K562 (cell line): Measurements from ENCODE around the gene CRYBB1.

ENCODE experiments used
- ATF3 ChIP-seq, 2 experiments: fragments of 450-650 bp in 1 of 2; sonication (generic) in 1 of 2; formaldehyde crosslinking in 1 of 2; IDR thresholded peaks in 1 of 2; conservative IDR thresholded peaks in 1 of 2; 2 replicates each; pipeline versions ENCODE4 v1.6.1 to v1.8.1; 2016 to 2023; ENCODE audit warnings: mild to moderate bottlenecking in 2 of 2, moderate library complexity in 2 of 2, inconsistent platforms in 1 of 2, missing genetic modification reagents in 1 of 2
- BMI1 ChIP-seq: fragments of 150-350 bp; IDR thresholded peaks from 2 replicates; pipeline ENCODE4 v1.6.1; 2014; ENCODE audit warnings: low read length
- CTCF ChIP-seq, 3 experiments: IDR thresholded peaks in 2 of 3; conservative IDR thresholded peaks in 1 of 3; 2 replicates each; pipeline ENCODE4 v1.5.1; 2011 to 2012; ENCODE audit warnings: low read length in 3 of 3, mild to moderate bottlenecking in 3 of 3, control low read depth in 2 of 3, improper control_type of control experiment in 1 of 3, inconsistent platforms in 1 of 3, low read depth in 1 of 3, mixed read lengths in 1 of 3, moderate library complexity in 1 of 3; ENCODE audit not compliant: insufficient read depth in 2 of 3
- E2F8 ChIP-seq: fragments of 450-650 bp; IDR thresholded peaks from 2 replicates; pipeline ENCODE4 v1.7.1; 2018; ENCODE audit warnings: mild to moderate bottlenecking, low read depth; ENCODE audit not compliant: partially characterized antibody
- EZH2 ChIP-seq: IDR thresholded peaks from 2 replicates; pipeline ENCODE4 v1.6.1; 2012; ENCODE audit warnings: low read depth, mild to moderate bottlenecking, inconsistent platforms, low read length, borderline replicate concordance
- FOXK2 ChIP-seq, 2 experiments: fragments of 450-650 bp; IDR thresholded peaks in 1 of 2; conservative IDR thresholded peaks in 1 of 2; 2 replicates each; pipeline ENCODE4 v1.6.1; 2016; ENCODE audit warnings: low read depth in 2 of 2, mild to moderate bottlenecking in 1 of 2
- HDGF ChIP-seq: fragments of 450-650 bp; IDR thresholded peaks from 2 replicates; pipeline ENCODE4 v1.6.1; 2016
- MAFF ChIP-seq: IDR thresholded peaks from 2 replicates; pipeline ENCODE4 v1.6.1; 2012; ENCODE audit warnings: low read length, improper control_type of control experiment
- SRSF1 ChIP-seq: fragments of 200-400 bp; formaldehyde crosslinking; IDR thresholded peaks from 2 replicates; pipeline ENCODE4 v1.6.1; 2017; ENCODE audit warnings: mild to moderate bottlenecking, low read depth, low read length, moderate library complexity
- TOE1 ChIP-seq, 2 experiments: fragments of 450-650 bp in 1 of 2; sonication (generic) in 1 of 2; formaldehyde crosslinking in 1 of 2; IDR thresholded peaks; 2 replicates each; pipeline versions ENCODE4 v1.7.1 to v1.8.0; 2016 to 2022; ENCODE audit warnings: borderline replicate concordance in 2 of 2, mild to moderate bottlenecking in 2 of 2, antibody characterized with exemption in 1 of 2, inconsistent platforms in 1 of 2, low read depth in 1 of 2, missing genetic modification reagents in 1 of 2, moderate library complexity in 1 of 2
- ZC3H4 ChIP-seq: sonication (generic); formaldehyde crosslinking; IDR thresholded peaks from 2 replicates; pipeline ENCODE4 v1.9.0; 2021; ENCODE audit warnings: missing genetic modification reagents, borderline replicate concordance
- TF ChIP-seq, protein P1 (sequence below), 2 experiments: fragments of 450-650 bp; formaldehyde crosslinking in 1 of 2; IDR thresholded peaks; 2 replicates each; pipeline versions ENCODE4 v1.4.0 to v1.6.1; 2014 to 2020; ENCODE audit warnings: mild to moderate bottlenecking in 2 of 2, borderline replicate concordance in 1 of 2, low read depth in 1 of 2

DNA sequence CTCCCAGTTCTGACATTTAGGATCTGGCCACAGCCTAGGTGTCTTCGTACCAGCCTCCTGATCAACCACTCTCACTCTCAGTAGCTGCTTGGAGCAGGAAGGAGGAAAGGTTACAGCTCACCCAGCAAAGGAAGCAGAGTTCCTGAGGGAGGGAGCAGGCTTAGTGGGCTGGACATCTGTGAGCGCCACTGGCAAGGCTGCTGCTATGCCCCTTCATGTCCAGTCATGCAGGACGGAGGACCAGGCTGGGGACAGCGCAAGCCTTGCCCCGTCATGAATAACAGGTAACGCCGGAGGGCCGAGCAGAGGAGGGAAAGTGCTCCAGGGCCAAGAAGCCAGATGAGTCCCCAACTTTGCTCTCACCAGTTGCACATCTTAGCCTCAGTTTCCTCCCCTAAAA, 53.6 kb downstream of the CRYBB1 start:
- TF ChIP-seq TOE1 (IDR thresholded peaks at IDR 0.05; ENCODE audit: borderline replicate concordance) (no peak), TOE1 (CRISPR knock-in tag; IDR thresholded peaks at IDR 0.05; ENCODE audit: borderline replicate concordance, low read depth) (no peak), ATF3 (IDR thresholded peaks at IDR 0.05) (no peak), ATF3 (CRISPR knock-in tag; conservative IDR thresholded peaks at IDR 0.05) (no peak), CTCF (IDR thresholded peaks at IDR 0.05 in 2 of 3, conservative IDR thresholded peaks at IDR 0.05 in 1 of 3; ENCODE audit: insufficient read depth in 2 of 3, low read depth in 1 of 3, low read length in 3 of 3) (no peak), BMI1 (no peak), EZH2 (no peak), E2F8 (no peak), ZC3H4 (no peak), FOXK2 (conservative IDR thresholded peaks at IDR 0.05 in 1 of 2, IDR thresholded peaks at IDR 0.05 in 1 of 2; ENCODE audit: low read depth in 2 of 2) (no peak), SRSF1 (no peak), MAFF (no peak), HDGF (no peak)
- TF ChIP-seq, protein P1, sequence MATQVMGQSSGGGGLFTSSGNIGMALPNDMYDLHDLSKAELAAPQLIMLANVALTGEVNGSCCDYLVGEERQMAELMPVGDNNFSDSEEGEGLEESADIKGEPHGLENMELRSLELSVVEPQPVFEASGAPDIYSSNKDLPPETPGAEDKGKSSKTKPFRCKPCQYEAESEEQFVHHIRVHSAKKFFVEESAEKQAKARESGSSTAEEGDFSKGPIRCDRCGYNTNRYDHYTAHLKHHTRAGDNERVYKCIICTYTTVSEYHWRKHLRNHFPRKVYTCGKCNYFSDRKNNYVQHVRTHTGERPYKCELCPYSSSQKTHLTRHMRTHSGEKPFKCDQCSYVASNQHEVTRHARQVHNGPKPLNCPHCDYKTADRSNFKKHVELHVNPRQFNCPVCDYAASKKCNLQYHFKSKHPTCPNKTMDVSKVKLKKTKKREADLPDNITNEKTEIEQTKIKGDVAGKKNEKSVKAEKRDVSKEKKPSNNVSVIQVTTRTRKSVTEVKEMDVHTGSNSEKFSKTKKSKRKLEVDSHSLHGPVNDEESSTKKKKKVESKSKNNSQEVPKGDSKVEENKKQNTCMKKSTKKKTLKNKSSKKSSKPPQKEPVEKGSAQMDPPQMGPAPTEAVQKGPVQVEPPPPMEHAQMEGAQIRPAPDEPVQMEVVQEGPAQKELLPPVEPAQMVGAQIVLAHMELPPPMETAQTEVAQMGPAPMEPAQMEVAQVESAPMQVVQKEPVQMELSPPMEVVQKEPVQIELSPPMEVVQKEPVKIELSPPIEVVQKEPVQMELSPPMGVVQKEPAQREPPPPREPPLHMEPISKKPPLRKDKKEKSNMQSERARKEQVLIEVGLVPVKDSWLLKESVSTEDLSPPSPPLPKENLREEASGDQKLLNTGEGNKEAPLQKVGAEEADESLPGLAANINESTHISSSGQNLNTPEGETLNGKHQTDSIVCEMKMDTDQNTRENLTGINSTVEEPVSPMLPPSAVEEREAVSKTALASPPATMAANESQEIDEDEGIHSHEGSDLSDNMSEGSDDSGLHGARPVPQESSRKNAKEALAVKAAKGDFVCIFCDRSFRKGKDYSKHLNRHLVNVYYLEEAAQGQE (IDR thresholded peaks at IDR 0.05; ENCODE audit: borderline replicate concordance), result no peak
- TF ChIP-seq, protein P1 (CRISPR knock-in tag; IDR thresholded peaks at IDR 0.05; ENCODE audit: low read depth), result no peak
